HUES48 (cell line): ENCODE measurements around the gene TNRC6C.

Experiments used
- H3K27ac ChIP-seq: one replicate; pipeline ENCODE4 v1.7.0; 2013; ENCODE audit warnings: low read depth, low read length, inconsistent platforms
- H3K27me3 ChIP-seq: 2 replicates; pipeline ENCODE4 v1.6.1; 2013; ENCODE audit warnings: mild to moderate bottlenecking, low read length; ENCODE audit not compliant: control insufficient read depth, insufficient read depth
- H3K36me3 ChIP-seq: 2 replicates; pipeline ENCODE4 v1.6.1; 2013; ENCODE audit warnings: low read length; ENCODE audit not compliant: control insufficient read depth, insufficient read depth
- H3K4me1 ChIP-seq: 2 replicates; pipeline ENCODE4 v1.6.1; 2013; ENCODE audit warnings: mild to moderate bottlenecking, low read length; ENCODE audit not compliant: control insufficient read depth, insufficient read depth
- H3K4me3 ChIP-seq: 2 replicates; pipeline ENCODE4 v1.5.1; 2013; ENCODE audit warnings: mild to moderate bottlenecking, low read depth, low read length
- H3K9ac ChIP-seq: 2 replicates; pipeline ENCODE4 v1.6.1; 2013; ENCODE audit warnings: mild to moderate bottlenecking, low read depth, low read length, moderate library complexity
- H3K9me3 ChIP-seq: 2 replicates; pipeline ENCODE4 v1.6.1; 2013; ENCODE audit warnings: low read length; ENCODE audit not compliant: control insufficient read depth, insufficient read depth

TNRC6C gene

DNA sequence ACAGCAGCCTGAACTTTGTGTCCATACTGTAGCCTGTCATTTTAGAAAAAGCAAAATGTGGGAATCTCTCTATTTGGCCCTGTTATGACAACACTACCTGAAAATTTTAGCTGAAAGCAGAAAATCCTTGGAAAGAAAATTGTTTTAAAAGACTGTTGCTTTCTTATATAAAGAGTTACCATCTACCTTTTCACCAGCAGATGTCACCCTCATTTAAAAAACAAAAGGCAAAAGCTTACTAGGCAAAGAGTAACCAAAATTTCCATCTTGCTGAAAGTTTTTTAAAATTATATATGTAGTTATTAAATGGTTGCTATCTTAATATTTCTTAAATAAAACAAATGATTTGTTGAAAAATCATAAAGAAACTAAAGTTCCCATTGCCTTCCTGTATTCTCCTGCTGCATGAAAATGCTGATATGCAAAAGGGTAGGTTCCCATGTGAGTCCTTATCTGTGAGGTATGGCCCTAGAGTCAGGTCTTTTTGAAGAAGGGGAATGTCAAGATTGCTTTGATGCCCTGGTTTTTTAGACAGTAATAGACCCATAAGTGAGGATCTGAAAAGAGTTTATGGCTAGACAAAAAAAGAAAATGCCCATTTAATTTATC lies 61.0 kb downstream of the TNRC6C start:
- H3K4me3 ChIP-seq = no peak overlapping the region
- no peaks in the 10 kb centered on the region for H3K9me3 ChIP-seq
- no peaks in the 10 kb centered on the region for H3K36me3 ChIP-seq
- H3K27ac ChIP-seq = no peak overlapping the region
- H3K9ac ChIP-seq = no peak overlapping the region
- H3K27me3 ChIP-seq = no peaks in the 10 kb centered on the region
- H3K4me1 ChIP-seq = peaks cover 11% of the 10 kb centered on the region

DNA sequence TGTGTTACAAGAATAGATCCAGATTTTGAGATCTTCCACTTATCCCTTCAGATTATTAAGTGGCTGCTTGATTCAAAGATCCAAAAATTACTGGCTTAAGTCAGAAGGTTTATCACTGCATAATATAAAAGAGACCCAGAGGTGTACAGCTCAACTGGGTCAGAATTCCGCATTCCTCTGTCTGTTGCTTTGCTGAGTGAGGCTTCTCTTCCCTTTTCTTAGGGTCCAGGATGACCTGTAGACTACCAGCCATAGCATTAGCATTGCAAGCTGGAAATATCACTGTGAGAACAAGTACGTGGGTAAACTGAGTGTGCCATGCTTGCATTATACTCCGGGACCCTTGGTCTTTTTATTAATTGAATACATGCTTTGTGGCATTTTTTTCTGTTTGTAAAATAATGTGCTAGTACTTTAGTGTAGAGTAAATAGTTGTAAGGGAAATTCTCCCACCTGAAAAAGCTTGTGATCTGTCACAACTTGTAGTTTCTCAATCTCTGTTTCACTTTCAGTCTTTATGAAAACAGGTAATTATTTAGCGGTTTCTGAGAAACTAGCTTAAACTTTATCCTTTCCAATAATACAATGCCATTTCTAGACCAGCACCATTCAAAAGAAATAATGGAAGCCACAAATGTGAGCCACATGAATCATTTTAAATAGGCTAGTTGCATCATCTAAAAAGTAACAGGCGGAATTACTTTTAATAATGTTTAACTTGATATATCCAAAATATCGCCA lies 61.6 kb downstream of the TNRC6C start:
- peaks cover 11% of the 10 kb centered on the region for H3K4me1 ChIP-seq
- H3K4me3 ChIP-seq = no peak overlapping the region
- no peaks in the 10 kb centered on the region for H3K27me3 ChIP-seq
- H3K36me3 ChIP-seq = no peaks in the 10 kb centered on the region
- no peak overlapping the region for H3K27ac ChIP-seq
- no peaks in the 10 kb centered on the region for H3K9me3 ChIP-seq
- no peak overlapping the region for H3K9ac ChIP-seq

DNA sequence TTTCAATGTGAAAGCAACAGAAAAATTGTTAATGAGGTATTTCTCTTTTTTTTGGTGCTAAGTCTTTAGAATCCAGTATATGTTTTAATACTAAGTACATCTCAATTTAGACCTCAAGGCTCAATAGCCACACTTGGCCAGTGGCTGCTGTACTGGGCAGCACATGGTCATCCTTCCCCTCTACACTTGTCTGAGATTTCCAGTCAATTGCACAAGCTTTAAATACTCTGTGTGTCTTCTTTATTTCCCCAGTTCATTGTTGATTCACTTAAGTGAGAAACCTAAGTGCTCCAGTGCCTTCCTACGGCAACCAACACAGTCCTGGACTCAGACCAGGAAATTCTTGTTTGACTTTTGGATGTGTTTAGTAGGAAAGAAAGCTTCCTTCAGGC lies 62.2 kb downstream of the TNRC6C start:
- Histone ChIP-seq H3K27me3 (no peaks in the 10 kb centered on the region), H3K4me3 (no peak overlapping the region), H3K27ac (no peak overlapping the region), H3K9me3 (no peaks in the 10 kb centered on the region), H3K9ac (no peak overlapping the region), H3K36me3 (no peaks in the 10 kb centered on the region), H3K4me1 (peaks cover 11% of the 10 kb centered on the region)

- no peak overlapping the region for H3K27ac ChIP-seq
- peaks cover 11% of the 10 kb centered on the region for H3K4me1 ChIP-seq
- no peaks in the 10 kb centered on the region for H3K36me3 ChIP-seq
- H3K9me3 ChIP-seq = no peaks in the 10 kb centered on the region
- H3K4me3 ChIP-seq = no peak overlapping the region
- no peak overlapping the region for H3K9ac ChIP-seq
- H3K27me3 ChIP-seq = no peaks in the 10 kb centered on the region
Measured at GRCh38 chr17:78022425-78022824, 63.9 kb downstream of the TNRC6C start.

GRCh38 chr17:78023042-78023441 lies 64.5 kb downstream of the TNRC6C start:
- peaks cover 11% of the 10 kb centered on the region for H3K4me1 ChIP-seq

GRCh38 chr17:78026381-78026780 lies 67.9 kb downstream of the TNRC6C start:
- Histone ChIP-seq H3K27me3 (no peaks in the 10 kb centered on the region), H3K27ac (no peak overlapping the region), H3K4me3 (no peak overlapping the region), H3K9me3 (no peaks in the 10 kb centered on the region), H3K9ac (no peak overlapping the region), H3K36me3 (no peaks in the 10 kb centered on the region), H3K4me1 (no peaks in the 10 kb centered on the region)

More at GRCh38 chr17:78023042-78023441, 64.5 kb downstream of the TNRC6C start:
- H3K9ac ChIP-seq = no peak overlapping the region
- no peaks in the 10 kb centered on the region for H3K9me3 ChIP-seq
- no peaks in the 10 kb centered on the region for H3K36me3 ChIP-seq
- no peak overlapping the region for H3K27ac ChIP-seq
- no peak overlapping the region for H3K4me3 ChIP-seq
- no peaks in the 10 kb centered on the region for H3K27me3 ChIP-seq

DNA sequence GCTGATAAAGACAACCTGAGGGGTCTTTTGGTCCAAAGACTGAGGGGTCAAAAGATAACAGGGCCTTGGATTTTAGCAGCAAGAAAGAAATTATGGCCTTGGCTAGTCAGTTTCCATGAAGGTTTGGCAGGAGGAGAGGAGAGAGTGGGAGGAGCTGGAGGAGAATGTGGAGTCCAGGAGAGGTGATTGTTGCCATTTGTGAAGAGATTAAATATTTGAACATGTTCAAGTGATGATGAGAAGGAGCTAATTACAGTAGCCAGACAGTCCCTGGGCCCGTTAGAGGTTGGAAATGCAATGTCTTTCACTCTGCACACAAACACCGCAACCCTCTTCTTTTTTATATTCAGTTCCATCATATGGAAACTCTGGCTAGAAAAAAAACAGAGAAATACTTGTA lies 68.6 kb downstream of the TNRC6C start:
- Histone ChIP-seq H3K4me3 (no peak overlapping the region), H3K27me3 (no peaks in the 10 kb centered on the region), H3K9me3 (no peaks in the 10 kb centered on the region), H3K36me3 (peaks cover 7% of the 10 kb centered on the region), H3K27ac (no peak overlapping the region), H3K9ac (no peak overlapping the region), H3K4me1 (no peaks in the 10 kb centered on the region)

- Histone ChIP-seq H3K27ac (no peak overlapping the region), H3K9ac (no peak overlapping the region), H3K4me3 (no peak overlapping the region), H3K9me3 (no peaks in the 10 kb centered on the region), H3K4me1 (no peaks in the 10 kb centered on the region), H3K27me3 (no peaks in the 10 kb centered on the region), H3K36me3 (peaks cover 20% of the 10 kb centered on the region)
Measured at GRCh38 chr17:78029697-78030096, 71.2 kb downstream of the TNRC6C start.

GRCh38 chr17:78031435-78031834 lies 72.9 kb downstream of the TNRC6C start:
- peaks cover 29% of the 10 kb centered on the region for H3K36me3 ChIP-seq
- H3K9ac ChIP-seq = no peak overlapping the region
- H3K4me3 ChIP-seq = no peak overlapping the region
- no peaks in the 10 kb centered on the region for H3K27me3 ChIP-seq
- no peak overlapping the region for H3K27ac ChIP-seq
- no peaks in the 10 kb centered on the region for H3K9me3 ChIP-seq
- no peaks in the 10 kb centered on the region for H3K4me1 ChIP-seq

DNA sequence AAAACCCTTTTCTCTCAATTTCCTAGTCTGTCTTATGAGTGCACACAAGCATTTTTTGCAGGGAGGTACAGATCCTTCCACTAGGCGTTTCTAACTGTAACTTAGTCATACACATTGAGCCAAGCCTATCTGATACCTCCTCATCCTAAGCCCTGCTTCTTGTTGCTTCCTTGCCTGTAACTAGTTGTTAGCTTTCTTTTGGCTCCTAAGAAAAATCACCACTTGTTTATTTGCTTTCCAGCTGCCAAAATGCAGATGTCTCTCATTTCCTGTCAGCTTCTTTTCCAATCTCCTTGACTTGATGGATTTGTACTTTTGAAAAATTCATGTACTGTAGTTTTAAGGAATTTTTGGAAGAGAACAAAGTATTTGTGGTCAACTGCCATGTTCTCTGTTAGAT lies 73.7 kb downstream of the TNRC6C start:
- H3K36me3 ChIP-seq = peaks cover 33% of the 10 kb centered on the region
- no peak overlapping the region for H3K9ac ChIP-seq
- H3K27ac ChIP-seq = no peak overlapping the region
- no peaks in the 10 kb centered on the region for H3K4me1 ChIP-seq
- H3K9me3 ChIP-seq = no peaks in the 10 kb centered on the region
- no peak overlapping the region for H3K4me3 ChIP-seq
- H3K27me3 ChIP-seq = no peaks in the 10 kb centered on the region

- Histone ChIP-seq H3K9ac (no peak overlapping the region), H3K4me3 (no peak overlapping the region), H3K4me1 (no peaks in the 10 kb centered on the region), H3K27ac (no peak overlapping the region), H3K9me3 (no peaks in the 10 kb centered on the region), H3K36me3 (peaks cover 39% of the 10 kb centered on the region), H3K27me3 (no peaks in the 10 kb centered on the region)
Measured at GRCh38 chr17:78034429-78035091, 76.1 kb downstream of the TNRC6C start.
